Chondrocyte (in vitro differentiated cells): ENCODE measurements around the gene TSPAN7. TPM values are rescaled to one million over a fixed set of nuclear protein-coding genes. Genes with fewer than 3 reads are reported as not detected.

Experiments used
- DNase-seq: peaks from one replicate; pipeline ENCODE4 v3.0.0; 2021; ENCODE audit warnings: mixed read lengths, low spot score
- H3K27ac Mint-ChIP-seq: one replicate; pipeline ENCODE4 v1.8.0; 2021; ENCODE audit warnings: mild to moderate bottlenecking, moderate library complexity, mixed read lengths; ENCODE audit not compliant: unreplicated experiment
- H3K27me3 Mint-ChIP-seq: 2 replicates; pipeline ENCODE4 v1.8.0; 2021; ENCODE audit warnings: low read depth, mixed read lengths
- H3K36me3 Mint-ChIP-seq: 2 replicates; pipeline ENCODE4 v1.8.0; 2021; ENCODE audit warnings: low read depth, mixed read lengths
- H3K4me1 Mint-ChIP-seq: 2 replicates; pipeline ENCODE4 v1.8.0; 2021; ENCODE audit warnings: low read depth, mild to moderate bottlenecking, mixed read lengths
- H3K4me3 Mint-ChIP-seq: one replicate; pipeline ENCODE4 v1.8.0; 2021; ENCODE audit warnings: mild to moderate bottlenecking, moderate library complexity, mixed read lengths; ENCODE audit not compliant: unreplicated experiment
- H3K9me3 Mint-ChIP-seq: 2 replicates; pipeline ENCODE4 v1.8.0; 2021; ENCODE audit warnings: low read depth, mixed read lengths
- CTCF ChIP-seq: fragments of 200-600 bp; sonication (generic); IDR thresholded peaks from 2 replicates; pipeline ENCODE4 v1.5.0; 2021; ENCODE audit warnings: antibody characterized with exemption, mild to moderate bottlenecking, moderate library complexity
- total RNA-seq: library from RNA; stranded (reverse); gene quantifications from 3 replicates; pipeline ENCODE4 v1.2.1, GENCODE V29; 2021

The TSPAN7 gene
- total RNA-seq, 1 donor from 2014 or later, result not detected

DNA sequence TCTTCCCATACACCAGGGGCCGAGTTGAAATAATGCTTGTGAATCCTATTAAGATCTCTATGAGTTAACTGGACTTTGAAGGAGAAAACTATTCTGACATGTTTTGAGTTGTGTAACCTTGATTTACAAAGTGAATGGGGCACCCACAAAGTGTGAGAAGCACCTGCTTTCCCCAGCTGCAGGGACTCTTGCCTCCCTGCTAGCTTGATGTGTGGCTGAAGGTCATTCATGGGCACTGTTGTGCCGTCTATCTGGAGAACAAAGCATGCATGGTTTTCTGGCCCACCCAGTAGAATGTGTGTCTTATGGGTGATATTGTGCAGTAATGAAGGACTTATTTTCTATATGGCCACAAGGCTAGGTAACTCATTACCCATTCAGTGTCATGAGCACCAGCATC, 53.1 kb downstream of the TSPAN7 start:
- Mint-ChIP-seq H3K27ac (no peak overlapping the region), H3K36me3 (no peaks in the 10 kb centered on the region), H3K27me3 (peaks cover 8% of the 10 kb centered on the region), H3K4me1 (no peaks in the 10 kb centered on the region), H3K4me3 (no peak overlapping the region), H3K9me3 (no peaks in the 10 kb centered on the region)
- TF ChIP-seq CTCF, result no peak
- no peak for DNase-seq

GRCh38 chrX:38616904-38617303, 55.6 kb downstream of the TSPAN7 start:
- no peaks in the 10 kb centered on the region for H3K9me3 Mint-ChIP-seq

GRCh38 chrX:38618180-38618579, 56.8 kb downstream of the TSPAN7 start:
- H3K4me1 Mint-ChIP-seq, result no peaks in the 10 kb centered on the region
- no peak overlapping the region for H3K4me3 Mint-ChIP-seq
- no peaks in the 10 kb centered on the region for H3K36me3 Mint-ChIP-seq
- TF ChIP-seq CTCF, result no peak
- no peaks in the 10 kb centered on the region for H3K9me3 Mint-ChIP-seq
- no peak overlapping the region for H3K27ac Mint-ChIP-seq
- H3K27me3 Mint-ChIP-seq, result peaks cover 16% of the 10 kb centered on the region
- DNase-seq, result no peak

More at GRCh38 chrX:38616904-38617303, 55.6 kb downstream of the TSPAN7 start:
- peaks cover 10% of the 10 kb centered on the region for H3K27me3 Mint-ChIP-seq
- no peak for DNase-seq
- no peaks in the 10 kb centered on the region for H3K4me1 Mint-ChIP-seq
- no peak overlapping the region for H3K4me3 Mint-ChIP-seq
- TF ChIP-seq CTCF, result no peak
- H3K27ac Mint-ChIP-seq, result no peak overlapping the region
- no peaks in the 10 kb centered on the region for H3K36me3 Mint-ChIP-seq

DNA sequence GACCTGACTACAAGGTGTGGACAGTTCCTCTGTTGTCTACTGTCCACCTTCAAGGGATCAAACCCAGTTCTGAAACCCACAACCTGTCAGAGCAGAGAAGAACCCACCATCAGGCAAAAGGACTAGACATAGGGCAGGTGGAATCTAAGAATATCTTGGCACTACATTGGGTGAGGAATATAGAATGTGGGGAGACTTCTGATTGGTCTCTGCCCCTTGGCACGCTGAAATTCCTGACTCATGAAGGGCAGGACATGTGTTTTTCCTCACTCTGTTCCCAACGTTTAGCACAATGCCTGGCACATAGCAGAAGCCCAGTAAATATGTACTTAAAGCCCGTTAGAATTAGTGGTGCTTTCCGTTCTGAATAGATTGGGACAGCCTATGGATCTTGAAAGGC, 59.3 kb downstream of the TSPAN7 start:
- Mint-ChIP-seq H3K4me1 (no peaks in the 10 kb centered on the region), H3K9me3 (no peaks in the 10 kb centered on the region), H3K36me3 (no peaks in the 10 kb centered on the region), H3K27ac (no peak overlapping the region), H3K27me3 (peaks cover 17% of the 10 kb centered on the region), H3K4me3 (no peak overlapping the region)
- no peak for DNase-seq
- TF ChIP-seq CTCF, result no peak

GRCh38 chrX:38626296-38626695, 65.0 kb downstream of the TSPAN7 start:
- H3K27ac Mint-ChIP-seq, result no peak overlapping the region
- H3K9me3 Mint-ChIP-seq, result no peaks in the 10 kb centered on the region
- H3K36me3 Mint-ChIP-seq, result no peaks in the 10 kb centered on the region
- peaks cover 11% of the 10 kb centered on the region for H3K27me3 Mint-ChIP-seq
- no peaks in the 10 kb centered on the region for H3K4me1 Mint-ChIP-seq
- H3K4me3 Mint-ChIP-seq, result no peak overlapping the region
- TF ChIP-seq CTCF, result no peak
- no peak for DNase-seq
